Fibroblast of skin of right biceps (primary cell): ENCODE results near the gene HOPX.
"Not testable (repeated sequence)": the region's sequence is repeated elsewhere in the genome, so short reads cannot be mapped to it uniquely, and the experiment has no call there.

ENCODE experiments used
- DNase-seq: peaks from one replicate; pipeline ENCODE4 v3.0.0-alpha.2; 2013

HOPX gene

GRCh38 chr4:56681158-56681852 lies at the start of gene HOPX:
Gene HOPX, minus strand, starts transcription at chr4:56681296. Its CDS starts 23,480 bp downstream, at chr4:56657816.
- no peak for DNase-seq

DNA sequence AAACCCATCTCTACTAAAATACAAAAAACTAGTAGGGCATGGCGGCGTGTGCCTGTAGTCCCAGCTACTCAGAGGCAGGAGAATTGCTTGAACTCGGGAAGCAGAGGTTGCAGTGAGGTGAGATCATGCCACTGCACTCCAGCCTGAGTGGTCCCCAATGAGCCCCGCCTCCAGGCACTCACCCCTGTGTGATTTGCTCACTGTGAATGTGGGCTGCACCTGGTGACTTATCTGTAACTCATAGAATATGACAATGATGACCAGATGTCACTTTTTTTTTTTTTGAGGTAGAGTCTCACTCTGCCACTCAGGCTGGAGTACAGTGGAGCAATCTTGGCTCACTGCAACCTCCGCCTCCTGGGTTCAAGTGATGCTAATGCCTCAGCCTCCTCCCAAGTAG lies 49.0 kb upstream of the HOPX start:
- no peak for DNase-seq

DNA sequence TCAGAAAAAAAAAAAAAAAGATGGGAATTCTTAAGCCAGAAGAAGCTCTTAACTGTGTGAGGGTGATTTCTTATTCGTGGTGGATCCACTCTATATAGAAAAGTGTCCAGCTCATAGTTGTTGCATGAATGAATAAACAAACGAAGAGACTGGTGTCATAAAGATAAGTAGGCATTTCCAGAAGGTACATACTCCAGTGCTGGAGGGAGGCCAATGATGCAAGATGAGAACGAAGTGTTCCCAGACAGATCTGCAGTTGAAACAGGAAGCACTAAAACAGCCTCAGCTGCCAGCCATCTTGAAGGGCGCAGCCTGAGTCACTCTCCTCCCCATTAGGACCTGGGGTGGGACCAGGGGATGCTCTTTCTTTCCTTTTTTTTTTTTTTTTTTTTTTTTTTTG lies 47.4 kb upstream of the HOPX start:
- DNase-seq, result peak; percentile 86

GRCh38 chr4:56727150-56727549 lies 46.1 kb upstream of the HOPX start:
- no peak for DNase-seq

GRCh38 chr4:56726593-56726992 lies 45.5 kb upstream of the HOPX start:
- DNase-seq, result not testable (repeated sequence)

GRCh38 chr4:56723659-56724230 lies 42.6 kb upstream of the HOPX start:
- no peak for DNase-seq

- no peak for DNase-seq
Observed at GRCh38 chr4:56723201-56723605, 42.1 kb upstream of the HOPX start.

GRCh38 chr4:56708146-56708545 lies 27.1 kb upstream of the HOPX start:
- no peak for DNase-seq

GRCh38 chr4:56705966-56706365 lies 24.9 kb upstream of the HOPX start:
- DNase-seq, result no peak

DNA sequence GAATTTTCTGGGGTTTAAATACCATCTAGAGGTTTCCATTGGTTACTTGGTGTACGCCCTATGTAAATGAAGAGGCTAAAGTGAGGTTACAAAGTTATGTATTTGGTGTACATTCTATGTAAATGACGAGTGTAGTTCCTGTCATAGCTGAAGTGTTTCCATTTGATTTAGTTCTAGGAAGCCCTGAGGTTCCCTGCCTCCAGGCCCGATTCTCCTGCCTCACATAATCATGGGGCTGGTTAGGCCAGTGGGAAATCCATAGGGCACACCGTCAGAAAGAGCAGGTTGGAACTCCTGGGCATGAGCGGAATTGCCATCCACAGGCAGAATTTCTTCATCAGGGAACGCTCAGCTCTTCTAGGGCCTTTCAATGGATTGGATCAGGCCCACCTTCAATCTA lies 24.2 kb upstream of the HOPX start:
- no peak for DNase-seq

- DNase-seq, result no peak
Observed at GRCh38 chr4:56704089-56704871, 23.2 kb upstream of the HOPX start.

DNA sequence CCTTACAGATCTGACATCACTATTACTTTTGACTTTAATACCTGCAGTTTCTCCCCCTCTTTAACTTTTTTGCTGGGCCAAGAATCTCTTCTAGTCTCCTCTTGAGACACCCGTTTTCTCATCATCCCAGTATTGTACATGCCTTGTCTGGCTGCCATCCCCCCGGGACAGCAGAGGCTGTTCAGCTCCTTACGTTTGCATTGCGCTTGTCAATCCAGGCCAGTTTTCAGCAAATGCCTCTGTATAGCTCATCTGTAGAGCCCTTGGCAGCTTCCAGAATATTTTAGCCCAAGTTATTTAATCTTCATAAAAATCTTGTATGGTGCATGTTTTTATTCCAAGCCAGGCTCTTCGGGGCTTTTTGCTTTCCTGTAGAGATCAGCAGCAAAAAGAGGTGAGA lies 22.3 kb upstream of the HOPX start:
- no peak for DNase-seq

DNA sequence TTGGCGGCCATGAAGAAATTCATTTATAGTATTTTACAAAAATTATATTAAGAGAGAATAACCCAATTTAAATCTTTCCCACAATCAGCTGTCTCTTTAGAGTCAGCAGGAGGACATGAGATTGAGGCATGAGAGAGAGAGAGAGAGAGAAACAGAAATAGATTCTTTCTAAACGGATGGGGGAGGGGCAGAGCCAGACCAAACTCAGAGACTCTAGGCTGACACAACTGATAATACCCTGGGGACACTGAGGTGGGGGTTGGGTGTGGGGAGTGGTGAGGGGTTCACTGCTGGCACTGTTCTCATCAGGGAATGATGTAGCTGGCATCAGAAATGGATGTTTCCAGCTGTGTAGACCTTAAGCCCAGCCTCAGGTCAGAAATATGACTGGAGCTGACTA lies 20.5 kb upstream of the HOPX start:
- no peak for DNase-seq

DNA sequence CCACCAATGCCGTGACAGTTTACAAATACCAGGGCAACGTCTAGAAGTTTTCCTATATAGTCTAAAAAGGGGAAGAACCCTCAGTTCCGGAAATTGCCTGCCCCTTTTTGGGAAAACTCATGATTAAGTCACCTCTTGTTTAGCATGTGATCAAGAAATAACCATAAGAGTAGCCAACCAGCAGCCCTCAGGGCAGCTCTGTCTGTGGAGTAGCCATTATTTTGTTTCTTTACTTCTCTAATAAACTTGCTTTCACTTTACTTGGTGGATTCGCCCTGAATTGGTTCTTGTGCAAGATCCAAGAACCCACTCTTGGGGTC lies 20.0 kb upstream of the HOPX start:
- no peak for DNase-seq

- no peak for DNase-seq
Observed at GRCh38 chr4:56699537-56700105, 18.5 kb upstream of the HOPX start.

GRCh38 chr4:56698329-56698728 lies 17.2 kb upstream of the HOPX start:
- peak; percentile 46 for DNase-seq

GRCh38 chr4:56696056-56696455 lies 15.0 kb upstream of the HOPX start:
- DNase-seq, result no peak

DNA sequence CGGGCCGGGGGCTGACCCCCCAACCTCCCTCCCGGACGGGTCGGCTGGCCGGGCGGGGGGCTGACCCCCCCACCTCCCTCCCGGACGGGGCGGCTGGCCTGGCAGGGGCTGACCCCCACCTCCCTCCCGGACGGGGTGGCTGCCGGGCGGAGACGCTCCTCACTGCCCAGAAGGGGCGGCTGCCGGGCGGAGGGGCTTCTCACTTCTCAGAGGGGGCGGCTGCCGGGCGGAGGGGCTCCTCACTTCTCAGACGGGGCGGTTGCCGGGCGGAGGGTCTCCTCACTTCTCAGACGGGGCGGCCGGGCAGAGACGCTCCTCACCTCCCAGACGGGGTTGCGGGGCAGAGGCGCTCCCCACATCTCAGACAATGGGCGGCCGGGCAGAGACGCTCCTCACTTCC lies 12.4 kb upstream of the HOPX start:
- DNase-seq, result not testable (repeated sequence)

- no peak for DNase-seq
Observed at GRCh38 chr4:56692576-56692975, 11.5 kb upstream of the HOPX start.

DNA sequence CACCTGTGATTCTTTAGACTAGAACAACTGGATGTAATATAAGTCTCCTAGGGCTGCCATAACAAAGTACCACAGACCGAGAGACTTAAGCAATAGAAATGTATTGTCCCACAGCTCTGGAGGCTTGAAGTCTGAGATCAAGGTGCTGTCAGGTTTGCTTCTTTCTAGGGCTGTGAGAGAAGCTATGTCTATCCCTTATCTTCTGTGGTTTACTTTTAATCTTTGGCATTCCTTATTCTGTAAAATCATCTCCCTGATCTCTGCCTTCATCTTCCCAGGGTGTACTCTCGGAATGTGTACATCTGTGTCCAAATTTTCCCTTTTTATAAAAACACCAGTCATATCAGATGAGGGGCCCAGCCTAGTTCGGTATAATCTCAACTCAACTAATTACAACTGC lies 10.3 kb upstream of the HOPX start:
- no peak for DNase-seq

- DNase-seq, result no peak
Observed at GRCh38 chr4:56690393-56690792, 9.3 kb upstream of the HOPX start.

- DNase-seq, result peak; percentile 24
Observed at GRCh38 chr4:56689201-56689969, 8.3 kb upstream of the HOPX start.

GRCh38 chr4:56688094-56688647 lies 7.1 kb upstream of the HOPX start:
- DNase-seq, result no peak
